GM21528 (cell line): ENCODE results near the gene EXOC6.

ENCODE experiments used
- ATAC-seq: cut with Tn5 transposase; IDR thresholded peaks from one replicate; pipeline ENCODE4 v1.9.1; 2021; ENCODE audit warnings: mild to moderate bottlenecking, moderate library complexity; ENCODE audit not compliant: unreplicated experiment, low FRiP score

EXOC6 gene, protein sequence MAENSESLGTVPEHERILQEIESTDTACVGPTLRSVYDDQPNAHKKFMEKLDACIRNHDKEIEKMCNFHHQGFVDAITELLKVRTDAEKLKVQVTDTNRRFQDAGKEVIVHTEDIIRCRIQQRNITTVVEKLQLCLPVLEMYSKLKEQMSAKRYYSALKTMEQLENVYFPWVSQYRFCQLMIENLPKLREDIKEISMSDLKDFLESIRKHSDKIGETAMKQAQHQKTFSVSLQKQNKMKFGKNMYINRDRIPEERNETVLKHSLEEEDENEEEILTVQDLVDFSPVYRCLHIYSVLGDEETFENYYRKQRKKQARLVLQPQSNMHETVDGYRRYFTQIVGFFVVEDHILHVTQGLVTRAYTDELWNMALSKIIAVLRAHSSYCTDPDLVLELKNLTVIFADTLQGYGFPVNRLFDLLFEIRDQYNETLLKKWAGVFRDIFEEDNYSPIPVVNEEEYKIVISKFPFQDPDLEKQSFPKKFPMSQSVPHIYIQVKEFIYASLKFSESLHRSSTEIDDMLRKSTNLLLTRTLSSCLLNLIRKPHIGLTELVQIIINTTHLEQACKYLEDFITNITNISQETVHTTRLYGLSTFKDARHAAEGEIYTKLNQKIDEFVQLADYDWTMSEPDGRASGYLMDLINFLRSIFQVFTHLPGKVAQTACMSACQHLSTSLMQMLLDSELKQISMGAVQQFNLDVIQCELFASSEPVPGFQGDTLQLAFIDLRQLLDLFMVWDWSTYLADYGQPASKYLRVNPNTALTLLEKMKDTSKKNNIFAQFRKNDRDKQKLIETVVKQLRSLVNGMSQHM

DNA sequence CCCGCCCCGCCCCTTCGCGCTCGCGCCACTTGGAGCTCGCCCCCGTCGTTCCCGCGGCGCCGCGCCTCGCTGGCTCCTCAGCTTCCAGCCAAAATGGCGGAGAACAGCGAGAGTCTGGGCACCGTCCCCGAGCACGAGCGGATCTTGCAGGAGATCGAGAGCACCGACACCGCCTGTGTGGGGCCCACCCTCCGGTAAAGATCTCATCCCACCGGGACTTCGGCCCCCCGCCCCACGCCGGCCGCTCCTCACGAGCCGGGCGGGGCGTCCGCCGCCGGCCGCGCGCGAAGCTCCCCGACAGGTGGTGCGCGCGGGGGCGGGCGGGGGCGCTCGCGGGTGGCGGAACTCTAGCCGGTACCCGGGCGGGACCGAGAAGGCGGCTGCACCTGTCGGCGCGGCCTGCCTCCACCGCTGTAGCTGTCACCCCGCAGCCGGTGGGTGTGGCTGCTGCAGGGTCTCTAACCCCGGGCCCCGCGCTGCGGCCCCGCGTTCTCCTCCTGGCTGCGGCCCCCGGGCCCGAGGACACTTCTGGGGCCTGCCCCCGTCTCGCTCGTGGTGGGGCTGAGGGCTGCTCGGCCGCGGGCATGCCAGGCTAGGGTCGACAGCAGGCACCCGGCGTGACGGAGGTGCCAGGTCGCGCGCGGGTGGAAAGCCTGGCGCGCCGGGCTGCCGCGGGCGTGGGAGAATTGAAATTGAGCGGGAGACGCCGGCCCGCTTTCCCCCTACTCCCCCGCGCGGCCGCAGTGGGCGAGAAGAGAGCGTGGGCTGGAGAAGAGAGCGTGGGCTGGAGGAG lies at the start of gene EXOC6:
EXOC6 (plus strand) TSS at position 80 of the 793 bp plus-strand sequence; CDS start at position 94, 14 bp downstream.
- ATAC-seq = peak; percentile 83

GRCh38 chr10:92799568-92799967 lies 48.8 kb upstream of the EXOC6 start:
- ATAC-seq = no peak

DNA sequence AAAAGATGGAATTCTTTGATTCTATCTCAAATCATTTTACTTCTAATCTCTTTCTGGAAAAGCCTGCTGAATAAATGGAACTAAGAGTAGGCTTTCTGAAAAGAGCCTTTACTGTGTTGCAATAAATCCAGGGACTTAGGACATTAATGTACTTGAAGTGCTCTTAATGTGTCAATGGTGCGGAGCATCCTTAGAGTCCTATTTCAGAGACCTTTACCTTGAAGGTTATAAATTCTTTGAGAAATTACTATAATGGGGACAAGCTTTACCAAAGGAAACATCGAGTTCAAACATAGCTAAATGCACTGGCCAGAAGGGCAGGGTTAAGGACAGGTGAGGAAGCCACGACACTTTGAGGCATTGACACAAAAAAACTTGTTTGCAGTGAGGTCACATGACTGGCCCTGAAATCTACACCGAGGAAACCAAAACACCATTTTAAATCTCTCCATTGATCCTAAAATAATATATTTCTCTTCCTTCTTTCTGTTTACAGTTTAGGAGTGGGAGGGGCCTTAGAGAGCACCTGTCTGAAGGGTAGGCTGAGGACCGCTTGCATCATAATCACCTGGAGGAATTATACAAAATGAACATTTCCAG lies 48.1 kb upstream of the EXOC6 start:
- no peak for ATAC-seq

DNA sequence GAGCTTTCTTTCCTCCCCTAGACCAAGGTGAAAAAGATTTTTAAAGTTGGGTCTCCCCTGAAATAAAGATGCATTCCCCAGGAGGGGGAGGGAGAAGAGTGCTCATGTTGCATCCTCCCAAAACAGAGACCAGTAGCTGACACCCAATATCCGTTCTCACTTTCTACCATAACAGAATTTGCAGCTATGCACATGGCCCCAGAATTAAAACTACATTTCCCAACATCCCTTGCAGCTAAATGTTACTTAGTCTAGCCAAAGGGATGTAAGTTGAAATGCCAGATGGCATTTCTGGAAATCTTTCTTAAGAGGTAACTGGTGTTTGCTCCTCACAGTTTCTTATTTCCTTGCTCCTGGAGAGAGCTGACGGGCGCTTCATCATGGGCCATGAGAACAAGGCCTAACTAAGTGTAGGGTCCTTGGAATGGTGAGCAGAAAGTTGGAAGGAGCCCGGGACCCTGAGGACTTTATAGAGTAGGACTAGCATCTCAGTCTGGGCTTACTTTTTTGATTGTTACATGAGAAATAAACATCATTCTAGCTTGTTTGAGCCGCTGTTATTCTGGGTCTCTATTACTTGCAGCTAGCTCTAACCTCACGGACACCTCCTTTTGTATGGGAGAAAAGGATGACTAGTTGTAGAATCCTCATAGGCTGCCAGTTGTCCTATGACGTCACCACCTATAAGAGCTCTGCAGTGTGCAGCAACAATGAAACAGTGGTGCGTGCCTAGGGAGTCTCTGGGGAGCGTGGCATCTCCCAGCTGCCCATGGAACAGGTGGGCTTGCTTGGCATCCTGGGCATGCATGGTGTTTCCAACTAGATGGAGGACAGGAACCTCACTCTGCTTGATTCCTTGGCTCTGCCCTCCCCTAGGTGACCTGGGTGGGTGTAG lies 46.1 kb upstream of the EXOC6 start:
- no peak for ATAC-seq

DNA sequence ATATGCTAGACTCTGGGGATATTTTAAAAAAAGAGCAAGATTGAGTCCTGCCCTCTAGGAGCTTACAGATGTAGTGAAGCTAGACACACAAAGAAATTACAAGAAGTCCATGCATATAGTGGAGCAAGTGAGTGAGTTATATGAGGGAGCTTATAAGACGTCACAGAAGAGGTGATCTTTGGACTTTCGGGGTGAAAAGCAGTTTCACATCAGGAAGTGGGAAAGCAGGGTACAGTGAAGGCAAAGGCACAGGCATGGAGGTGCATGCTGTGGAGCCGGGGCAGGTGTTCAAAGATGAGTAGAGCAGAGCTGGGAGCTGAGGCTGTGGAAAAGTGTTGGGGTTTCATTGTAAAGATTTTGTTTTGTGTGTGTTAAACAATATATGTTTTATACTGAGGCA lies 38.5 kb upstream of the EXOC6 start:
- ATAC-seq = no peak

DNA sequence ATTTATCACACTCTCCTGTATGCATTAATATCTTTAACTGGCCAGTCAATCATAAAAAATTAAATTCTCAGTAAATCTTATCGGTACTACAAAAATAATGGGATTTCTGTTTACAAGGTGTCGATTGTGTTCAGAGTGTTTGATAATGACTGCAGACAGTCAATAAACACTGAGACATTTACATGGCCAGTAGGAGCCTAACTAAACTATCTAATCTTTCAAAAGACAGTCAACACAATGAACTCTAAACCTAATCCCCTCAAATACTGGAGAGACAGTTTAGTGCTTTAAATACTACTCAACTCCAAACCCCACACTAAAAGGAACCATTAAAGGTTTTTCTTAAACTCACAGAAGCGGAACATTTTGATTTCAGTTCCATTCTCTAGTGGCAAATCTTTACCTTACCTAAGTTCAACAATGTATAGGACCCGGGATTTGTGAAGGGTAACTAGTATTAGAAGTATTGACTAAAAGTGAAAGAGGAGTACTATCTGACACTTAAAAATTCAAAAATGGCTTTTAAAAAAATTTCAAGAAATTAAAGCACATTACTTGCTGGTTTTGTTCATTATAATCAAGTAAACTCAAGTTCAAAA lies 37.3 kb upstream of the EXOC6 start:
- ATAC-seq = no peak

GRCh38 chr10:92811986-92812385 lies 36.3 kb upstream of the EXOC6 start:
- ATAC-seq = no peak

DNA sequence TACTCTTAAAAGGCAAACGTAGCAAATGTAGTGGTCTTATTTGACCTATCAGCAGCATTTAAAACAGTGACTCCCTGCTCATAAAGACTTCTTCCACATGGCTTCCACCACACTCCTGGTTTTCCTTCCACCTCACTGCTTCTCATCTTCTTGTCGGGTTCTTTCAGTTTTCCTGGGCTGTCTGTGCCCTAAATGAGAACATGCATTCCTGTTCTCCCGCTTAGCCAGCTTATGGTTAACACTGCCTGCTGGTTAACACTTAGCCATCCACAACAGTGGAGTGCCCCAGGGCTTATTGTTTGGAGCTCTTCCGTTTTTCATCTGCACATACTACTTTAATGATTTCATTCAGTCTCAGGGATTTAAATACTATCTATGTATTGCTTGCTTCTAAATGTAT lies 34.3 kb upstream of the EXOC6 start:
- no peak for ATAC-seq

- ATAC-seq = no peak
These were observed 33.5 kb upstream of the EXOC6 start for GRCh38 chr10:92814790-92815189.

GRCh38 chr10:92816091-92816531 lies 32.2 kb upstream of the EXOC6 start:
- no peak for ATAC-seq

DNA sequence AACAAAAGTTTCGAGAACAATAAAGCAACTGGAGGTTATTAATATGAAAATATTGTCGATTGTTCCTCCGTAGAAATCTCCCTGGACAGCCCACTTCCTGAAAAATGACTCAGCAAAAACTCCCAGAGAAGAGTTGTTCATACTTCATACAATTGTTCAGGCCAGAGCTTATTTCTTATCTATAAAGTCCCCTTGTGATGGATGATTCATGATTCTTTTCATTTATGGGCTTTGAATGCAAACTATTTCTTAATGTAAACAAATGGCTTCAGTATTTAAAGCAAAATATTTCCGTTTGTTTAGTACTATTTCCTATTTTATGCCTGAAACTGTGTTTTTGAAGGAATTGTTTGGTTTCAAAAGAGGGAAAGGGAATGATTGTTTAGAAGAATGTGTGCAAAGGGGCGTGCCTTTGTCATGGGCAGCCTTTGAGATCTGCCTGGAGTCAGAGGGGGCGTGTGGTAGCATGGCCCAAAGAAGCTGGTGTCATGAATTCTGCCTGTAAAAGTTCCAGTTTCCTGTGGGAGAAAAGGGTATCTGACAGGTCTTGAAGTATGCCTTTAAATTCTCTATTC lies 26.2 kb upstream of the EXOC6 start:
- no peak for ATAC-seq

- ATAC-seq = no peak
These were observed 25.4 kb upstream of the EXOC6 start for GRCh38 chr10:92822964-92823363.

GRCh38 chr10:92826061-92826460 lies 22.3 kb upstream of the EXOC6 start:
- no peak for ATAC-seq

DNA sequence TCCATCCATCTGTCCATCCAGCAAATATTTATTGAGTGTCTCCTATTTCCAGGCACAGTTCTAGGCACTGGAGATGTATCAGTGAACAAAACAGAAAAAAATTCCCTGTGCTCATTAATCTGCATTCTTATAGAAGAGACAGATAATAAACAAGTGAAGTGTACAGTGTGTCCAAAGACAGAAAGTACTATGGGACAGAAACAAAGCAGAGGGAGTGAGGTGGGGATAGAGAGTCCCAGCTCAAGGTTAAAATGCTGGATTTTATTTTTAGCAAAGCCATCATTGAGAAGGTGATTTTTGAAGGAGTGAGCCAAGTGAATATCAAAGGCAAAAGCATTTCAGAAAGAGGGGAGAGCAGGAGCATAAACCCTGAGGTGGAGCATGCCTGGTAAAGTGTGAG lies 21.8 kb upstream of the EXOC6 start:
- ATAC-seq = no peak

DNA sequence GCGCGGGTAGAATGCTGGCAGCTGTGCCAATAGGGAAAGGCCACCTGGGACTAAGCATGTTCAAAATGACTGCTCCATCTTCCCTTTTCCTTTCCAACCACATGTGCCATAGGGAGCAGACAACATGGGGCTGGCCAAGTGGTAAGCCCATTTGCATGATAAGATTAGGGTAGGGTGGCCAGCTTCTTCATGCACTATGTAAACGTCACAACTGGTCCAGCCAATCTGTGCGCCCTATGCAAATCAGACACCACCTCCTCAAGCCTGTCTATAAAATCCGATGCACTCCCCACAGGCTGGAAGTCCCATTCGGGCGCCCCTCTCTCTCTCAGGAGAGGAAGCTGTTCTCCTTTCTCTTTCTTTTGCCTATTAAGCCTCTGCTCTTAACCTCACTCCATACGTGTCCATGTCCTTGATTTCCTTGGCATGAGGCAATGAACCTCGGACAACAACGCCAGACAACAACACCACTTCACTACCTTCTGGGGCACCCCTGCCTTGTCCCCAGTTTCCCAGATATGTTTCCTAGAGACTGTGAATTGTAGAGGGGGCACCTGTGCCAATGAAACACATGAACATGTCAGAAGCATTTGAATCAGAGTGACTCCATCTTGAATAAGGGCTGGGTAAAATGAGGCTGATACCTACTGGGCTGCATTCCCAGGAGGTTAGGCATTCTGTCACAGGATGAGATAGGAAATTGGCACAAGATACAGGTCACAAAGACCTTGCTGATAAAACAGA lies 19.1 kb upstream of the EXOC6 start:
- ATAC-seq = no peak

- no peak for ATAC-seq
These were observed 18.4 kb upstream of the EXOC6 start for GRCh38 chr10:92829786-92830377.

DNA sequence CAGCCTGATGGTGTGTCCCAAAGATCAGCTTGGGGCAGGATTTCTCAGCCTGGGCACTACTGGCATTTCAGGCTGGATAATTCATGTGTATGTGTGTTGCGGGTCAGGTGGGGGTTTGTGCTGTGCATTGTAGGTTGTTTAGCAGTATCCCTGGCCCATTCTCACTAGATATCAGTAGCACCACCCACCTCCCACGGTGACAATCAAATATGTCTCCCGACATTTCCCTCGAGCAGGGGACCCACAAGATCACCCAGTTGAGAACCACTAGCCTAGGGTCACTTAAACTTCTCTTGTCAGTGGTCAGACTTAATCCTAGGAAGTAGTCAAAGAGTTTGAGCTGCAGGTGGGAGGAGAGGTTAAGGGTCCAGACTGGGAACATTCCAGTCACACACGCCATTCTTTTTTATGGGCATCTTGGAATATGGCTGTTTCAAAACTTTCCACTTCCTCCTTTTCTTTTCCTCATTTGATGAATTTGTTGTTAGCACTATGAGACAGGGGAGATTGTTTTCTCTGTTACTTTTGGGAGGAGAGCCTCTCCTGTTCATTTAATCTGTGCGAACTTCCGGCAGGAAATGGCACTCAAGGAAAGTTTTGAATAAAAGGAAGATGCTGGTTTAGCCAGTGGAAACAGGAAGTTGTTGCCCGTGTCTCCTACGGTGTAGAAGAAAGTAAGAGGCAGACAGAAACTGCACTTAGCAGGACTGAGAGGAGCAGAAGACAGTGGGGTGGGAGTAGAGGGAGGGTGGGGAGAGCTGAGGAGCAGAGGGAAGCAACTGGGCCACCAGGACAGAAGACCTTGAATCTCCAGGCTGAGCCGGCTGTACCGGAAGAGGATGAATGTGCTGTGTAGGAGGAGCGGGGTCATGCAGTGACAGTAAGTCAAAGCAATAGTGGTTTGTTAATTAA lies 17.6 kb upstream of the EXOC6 start:
- no peak for ATAC-seq
